Measurements from ENCODE around the gene C3orf20.
A peak's percentile ranks its signal among the peaks of the same experiment; 100 is the strongest.
"Not testable (repeated sequence)": the region's sequence is repeated elsewhere in the genome, so short reads cannot be mapped to it uniquely, and the experiment has no call there.

C3orf20 gene

GRCh38 chr3:14650193-14650592 is 24.7 kb upstream of the C3orf20 start:
- no peak for DNase-seq (ENCODE audit: low spot score)

GRCh38 chr3:14651440-14652251 is 23.3 kb upstream of the C3orf20 start, which contains the start of gene CCDC174:
Gene CCDC174 (plus strand): TSS chr3:14651762. CDS start chr3:14651837, 75 bp downstream.
- DNase-seq (ENCODE audit: low spot score) = peak; percentile 97

- DNase-seq (ENCODE audit: low spot score) = not testable (repeated sequence)
Measured at GRCh38 chr3:14652360-14652907, 22.5 kb upstream of the C3orf20 start.

GRCh38 chr3:14657579-14657978 is 17.4 kb upstream of the C3orf20 start:
- no peak for DNase-seq (ENCODE audit: low spot score)

GRCh38 chr3:14658978-14659377 is 16.0 kb upstream of the C3orf20 start:
- DNase-seq (ENCODE audit: low spot score) = no peak

- DNase-seq (ENCODE audit: low spot score) = no peak
Measured at GRCh38 chr3:14660942-14661341, 14.0 kb upstream of the C3orf20 start.

- DNase-seq (ENCODE audit: low spot score) = no peak
Measured at GRCh38 chr3:14663396-14664135, 11.4 kb upstream of the C3orf20 start.

GRCh38 chr3:14664170-14664569 is 10.8 kb upstream of the C3orf20 start:
- DNase-seq (ENCODE audit: low spot score) = no peak

GRCh38 chr3:14672588-14672987 is 2.4 kb upstream of the C3orf20 start:
- no peak for DNase-seq (ENCODE audit: low spot score)

- DNase-seq (ENCODE audit: low spot score) = no peak
Measured at GRCh38 chr3:14676881-14677280, 1.9 kb downstream of the C3orf20 start.

GRCh38 chr3:14678015-14678503 is 3.1 kb downstream of the C3orf20 start:
- no peak for DNase-seq (ENCODE audit: low spot score)

GRCh38 chr3:14680115-14680514 is 5.2 kb downstream of the C3orf20 start:
- no peak for DNase-seq (ENCODE audit: low spot score)

- DNase-seq (ENCODE audit: low spot score) = no peak
Measured at GRCh38 chr3:14680716-14681115, 5.8 kb downstream of the C3orf20 start.

- DNase-seq (ENCODE audit: low spot score) = no peak
Measured at GRCh38 chr3:14684447-14684846, 9.5 kb downstream of the C3orf20 start.

- no peak for DNase-seq (ENCODE audit: low spot score)
Measured at GRCh38 chr3:14685179-14685578, 10.2 kb downstream of the C3orf20 start.

GRCh38 chr3:14687360-14687759 is 12.4 kb downstream of the C3orf20 start:
- no peak for DNase-seq (ENCODE audit: low spot score)

- no peak for DNase-seq (ENCODE audit: low spot score)
Measured at GRCh38 chr3:14688525-14688924, 13.6 kb downstream of the C3orf20 start.

GRCh38 chr3:14689247-14689980 is 14.5 kb downstream of the C3orf20 start:
- no peak for DNase-seq (ENCODE audit: low spot score)

- no peak for DNase-seq (ENCODE audit: low spot score)
Measured at GRCh38 chr3:14691239-14691638, 16.3 kb downstream of the C3orf20 start.

- no peak for DNase-seq (ENCODE audit: low spot score)
Measured at GRCh38 chr3:14691719-14692118, 16.8 kb downstream of the C3orf20 start.

GRCh38 chr3:14698601-14699244 is 23.8 kb downstream of the C3orf20 start:
- no peak for DNase-seq (ENCODE audit: low spot score)

- DNase-seq (ENCODE audit: low spot score) = no peak
Measured at GRCh38 chr3:14699643-14700042, 24.7 kb downstream of the C3orf20 start.
